Activated gamma-delta T cell treated with Interleukin-2 at 50 U/mL for 16 hours (primary cell): ENCODE results near the gene CLDN8.

ENCODE experiments used
- DNase-seq: peaks from one replicate; pipeline ENCODE4 v3.0.0-alpha.2; 2020

Gene CLDN8

GRCh38 chr21:30216041-30216723 is at the start of gene CLDN8:
Gene CLDN8 (minus strand): TSS chr21:30216097. CDS start chr21:30215925, 172 bp downstream.
- no peak for DNase-seq

DNA sequence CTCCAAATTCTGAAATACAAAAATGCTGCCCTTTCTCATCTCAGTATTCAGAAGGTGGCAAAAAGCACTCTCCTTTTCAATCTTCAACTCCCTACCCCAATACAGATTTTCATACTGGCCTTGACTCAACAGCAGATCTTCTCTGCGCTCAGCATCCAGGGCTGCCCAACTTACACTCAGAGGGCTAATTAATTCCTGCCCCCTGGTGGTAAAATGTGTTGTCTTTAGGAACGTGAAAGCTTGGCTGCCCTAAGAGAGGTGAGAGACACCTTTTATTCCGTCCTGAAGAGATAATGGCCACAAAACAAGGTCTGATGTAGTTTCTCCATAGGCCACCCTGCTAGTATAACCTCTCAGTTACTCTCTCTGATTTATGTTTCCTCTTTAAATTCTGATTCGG is 41.9 kb upstream of the CLDN8 start:
- DNase-seq, result no peak

- no peak for DNase-seq
Measured at GRCh38 chr21:30256100-30256499, 40.2 kb upstream of the CLDN8 start.

GRCh38 chr21:30255679-30256078 is 39.8 kb upstream of the CLDN8 start:
- DNase-seq, result no peak

GRCh38 chr21:30251781-30252180 is 35.9 kb upstream of the CLDN8 start:
- no peak for DNase-seq

GRCh38 chr21:30249936-30250335 is 34.0 kb upstream of the CLDN8 start:
- no peak for DNase-seq

DNA sequence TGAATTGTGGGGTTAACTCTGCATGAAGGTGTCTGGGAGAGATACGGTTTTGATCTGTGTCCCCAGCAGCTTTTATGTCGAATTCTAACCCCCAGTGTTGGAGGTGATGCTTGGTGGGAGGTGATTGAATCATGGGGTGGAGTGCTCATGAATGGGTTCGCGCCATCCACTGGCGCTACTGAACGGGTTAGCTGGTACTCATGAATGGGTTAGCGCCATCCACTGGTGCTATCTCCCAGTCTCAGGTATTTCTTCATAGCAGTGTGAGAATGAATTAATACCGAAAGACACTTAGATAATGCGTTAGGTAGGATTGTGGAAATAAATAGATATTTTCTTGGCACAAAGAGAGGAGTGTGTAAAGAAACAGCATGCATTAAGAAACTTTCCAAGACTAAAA is 32.9 kb upstream of the CLDN8 start:
- no peak for DNase-seq

GRCh38 chr21:30245061-30245460 is 29.2 kb upstream of the CLDN8 start:
- DNase-seq, result no peak

GRCh38 chr21:30243691-30244090 is 27.8 kb upstream of the CLDN8 start:
- no peak for DNase-seq

DNA sequence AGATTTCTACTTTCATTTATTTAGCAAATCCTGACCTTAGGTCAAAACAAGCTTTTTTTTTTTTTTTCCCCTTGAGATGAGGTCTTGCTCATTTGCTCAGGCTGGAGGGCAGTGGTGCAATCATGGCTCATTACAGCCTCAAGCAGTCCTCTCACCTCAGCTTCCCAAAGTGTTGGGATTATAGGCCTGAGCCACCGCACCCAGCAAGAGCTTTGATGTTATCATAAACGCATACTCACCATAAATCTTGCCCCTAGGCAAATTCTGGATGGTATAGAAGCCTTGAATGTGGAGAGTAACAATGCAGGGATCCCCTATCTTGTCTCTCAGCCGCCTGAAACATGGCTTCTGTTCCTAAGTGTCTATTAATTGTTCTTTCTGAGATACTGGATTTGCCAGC is 24.8 kb upstream of the CLDN8 start:
- no peak for DNase-seq

- DNase-seq, result no peak
Measured at GRCh38 chr21:30238168-30238567, 22.3 kb upstream of the CLDN8 start.

GRCh38 chr21:30234643-30235042 is 18.7 kb upstream of the CLDN8 start:
- DNase-seq, result no peak

- no peak for DNase-seq
Measured at GRCh38 chr21:30234050-30234449, 18.2 kb upstream of the CLDN8 start.

DNA sequence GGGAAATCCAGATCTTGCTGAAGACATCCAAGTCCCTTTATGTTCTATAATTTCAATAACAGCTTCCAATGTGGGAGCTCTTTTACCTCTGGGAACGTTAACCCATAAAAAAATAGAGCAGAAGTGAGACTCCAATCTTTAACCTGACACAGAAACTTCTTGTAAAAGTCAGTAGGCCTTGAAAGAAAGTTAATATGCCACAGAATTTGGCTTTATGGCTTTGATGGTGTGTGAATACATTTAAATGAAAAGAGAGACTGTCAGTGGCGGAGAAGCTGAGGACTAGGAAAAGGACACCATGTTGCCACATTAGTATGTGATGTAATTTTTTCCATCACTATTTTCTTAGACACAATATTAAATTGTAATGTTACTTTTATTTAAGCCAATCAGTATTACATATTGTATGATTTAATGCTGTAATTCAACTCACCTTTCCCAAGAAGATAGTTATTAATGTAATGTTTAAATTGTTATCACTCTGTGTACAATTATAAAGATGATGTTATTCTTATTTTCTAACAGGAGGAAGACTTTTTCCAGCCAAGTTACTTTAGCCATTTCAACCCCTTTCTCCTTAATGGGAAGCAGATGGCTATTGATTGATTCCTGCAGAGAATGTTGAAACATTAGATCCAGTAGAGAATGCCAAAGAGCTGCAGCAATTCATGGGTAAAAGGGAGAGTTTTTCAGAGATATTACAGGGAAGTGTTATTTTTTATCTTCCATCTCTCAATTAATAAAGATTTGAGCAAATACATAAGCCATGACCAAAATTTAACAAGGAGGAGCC is 17.5 kb upstream of the CLDN8 start:
- no peak for DNase-seq

GRCh38 chr21:30232011-30232410 is 16.1 kb upstream of the CLDN8 start:
- no peak for DNase-seq

- no peak for DNase-seq
Measured at GRCh38 chr21:30227633-30228404, 11.9 kb upstream of the CLDN8 start.

- no peak for DNase-seq
Measured at GRCh38 chr21:30227128-30227527, 11.2 kb upstream of the CLDN8 start.

- no peak for DNase-seq
Measured at GRCh38 chr21:30223596-30223995, 7.7 kb upstream of the CLDN8 start.

- DNase-seq, result no peak
Measured at GRCh38 chr21:30222724-30223123, 6.8 kb upstream of the CLDN8 start.

- no peak for DNase-seq
Measured at GRCh38 chr21:30211071-30211470, 4.8 kb downstream of the CLDN8 start.

- DNase-seq, result no peak
Measured at GRCh38 chr21:30209601-30210000, 6.3 kb downstream of the CLDN8 start.

GRCh38 chr21:30207252-30207579 is 8.7 kb downstream of the CLDN8 start:
- no peak for DNase-seq

DNA sequence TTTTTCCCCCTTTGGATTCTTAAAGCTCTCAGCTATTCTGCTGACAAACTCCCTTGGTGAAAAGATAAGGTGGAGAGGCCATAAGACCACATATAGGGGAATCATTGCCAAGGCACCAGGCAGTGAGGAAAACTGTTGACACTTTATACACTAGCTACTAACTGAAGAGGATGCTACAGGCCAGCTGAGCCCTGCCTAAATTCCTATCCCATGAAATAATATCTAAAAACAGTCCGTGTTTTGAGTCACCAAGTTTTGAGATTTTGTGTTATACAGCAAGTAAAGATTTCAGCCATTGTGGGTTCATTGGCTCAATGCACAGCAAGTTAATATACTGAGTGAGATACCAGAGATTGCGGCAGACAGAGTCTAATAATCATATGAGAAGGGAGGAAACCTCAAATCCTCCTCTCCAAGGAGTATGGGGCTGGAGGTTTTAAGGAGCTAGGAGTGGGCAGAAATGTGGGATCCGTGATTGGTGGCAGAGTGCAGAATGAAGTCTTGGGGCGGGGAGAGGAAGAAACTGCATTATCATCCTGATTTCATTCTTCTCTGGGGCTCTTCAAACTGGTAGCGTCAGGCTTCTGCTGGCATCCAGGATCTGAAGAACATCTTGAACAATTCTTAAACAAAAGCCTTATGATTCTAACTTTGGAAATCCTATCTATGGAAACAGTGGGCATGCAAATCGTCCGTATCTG is 9.2 kb downstream of the CLDN8 start:
- DNase-seq, result no peak
